NCI-H2227 (cell line): ENCODE measurements around the gene TMEM217.

ENCODE experiments used
- DNase-seq: peaks from one replicate; lab custom pipeline; 2025; ENCODE audit not compliant: unreplicated experiment; lab: John Stamatoyannopoulos, UW

Gene TMEM217

DNA sequence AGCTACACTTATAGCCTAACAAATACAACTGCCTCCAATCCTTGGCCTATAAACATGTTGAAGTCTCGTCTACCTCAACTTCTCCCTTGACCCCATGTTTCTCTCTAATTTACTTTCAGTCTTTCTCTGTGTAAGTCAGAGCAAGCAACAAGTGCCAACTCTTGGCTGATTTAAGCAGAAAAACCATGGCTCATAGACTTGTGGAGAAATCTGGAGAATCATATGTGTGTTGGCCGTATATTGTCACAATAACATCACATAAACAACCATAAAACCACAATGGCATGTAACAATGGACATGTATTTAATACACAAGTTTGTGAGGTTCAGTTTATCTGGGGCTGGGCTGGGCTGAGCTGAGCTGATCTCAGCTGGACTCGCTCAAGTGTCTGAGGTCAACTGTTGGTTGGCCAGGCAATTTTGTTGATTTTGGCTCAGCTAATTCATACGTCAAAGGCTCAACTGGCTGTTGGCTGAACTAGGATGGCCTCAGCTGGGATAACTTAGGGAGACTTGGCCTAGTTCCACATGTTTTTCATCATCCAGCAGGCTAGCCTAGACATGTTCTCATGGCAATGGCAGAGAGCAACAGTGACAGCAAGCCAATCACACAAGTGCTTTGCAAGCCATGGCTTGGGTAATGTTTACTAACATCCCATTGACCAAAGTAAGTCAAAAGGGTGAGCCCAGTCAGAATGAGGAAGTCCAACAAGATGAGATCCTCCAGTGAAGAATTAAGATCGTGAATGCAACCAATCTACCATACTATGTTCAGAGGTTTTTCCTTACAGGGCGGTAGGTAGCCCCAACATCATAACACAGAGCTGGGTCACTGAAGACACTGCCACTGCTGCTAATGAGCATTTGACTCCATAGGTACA lies 13.3 kb downstream of the TMEM217 start:
- peak; percentile 57 for DNase-seq

DNA sequence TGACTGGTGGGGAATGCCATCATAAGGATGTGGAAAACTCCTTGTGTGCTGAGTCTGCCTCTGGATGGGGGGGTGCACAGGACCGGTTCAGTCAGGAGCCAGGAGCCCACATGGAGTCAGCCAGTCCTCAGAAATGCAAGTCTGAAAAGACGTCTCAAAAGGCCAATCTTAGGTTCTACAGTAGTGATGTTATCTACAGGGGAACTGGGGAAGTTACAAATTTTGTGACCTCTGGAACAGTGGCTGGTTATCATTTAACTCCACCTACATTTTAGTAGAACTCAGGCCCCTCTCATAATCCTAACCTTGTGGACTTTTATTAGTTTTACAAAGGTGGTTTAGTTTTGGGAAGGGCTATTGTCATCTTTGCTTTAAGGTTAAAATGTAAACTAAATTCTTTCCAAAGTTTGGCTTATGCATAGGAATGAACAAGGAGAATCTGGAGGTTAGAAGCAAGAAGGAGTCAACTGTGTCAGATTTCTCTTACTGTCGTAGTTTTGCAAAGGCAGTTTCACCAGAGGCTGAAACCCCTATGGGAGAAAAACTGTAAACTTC lies 14.1 kb downstream of the TMEM217 start:
- DNase-seq: no peak

GRCh38 chr6:37243131-37243815 lies 14.7 kb downstream of the TMEM217 start:
- no peak for DNase-seq

DNA sequence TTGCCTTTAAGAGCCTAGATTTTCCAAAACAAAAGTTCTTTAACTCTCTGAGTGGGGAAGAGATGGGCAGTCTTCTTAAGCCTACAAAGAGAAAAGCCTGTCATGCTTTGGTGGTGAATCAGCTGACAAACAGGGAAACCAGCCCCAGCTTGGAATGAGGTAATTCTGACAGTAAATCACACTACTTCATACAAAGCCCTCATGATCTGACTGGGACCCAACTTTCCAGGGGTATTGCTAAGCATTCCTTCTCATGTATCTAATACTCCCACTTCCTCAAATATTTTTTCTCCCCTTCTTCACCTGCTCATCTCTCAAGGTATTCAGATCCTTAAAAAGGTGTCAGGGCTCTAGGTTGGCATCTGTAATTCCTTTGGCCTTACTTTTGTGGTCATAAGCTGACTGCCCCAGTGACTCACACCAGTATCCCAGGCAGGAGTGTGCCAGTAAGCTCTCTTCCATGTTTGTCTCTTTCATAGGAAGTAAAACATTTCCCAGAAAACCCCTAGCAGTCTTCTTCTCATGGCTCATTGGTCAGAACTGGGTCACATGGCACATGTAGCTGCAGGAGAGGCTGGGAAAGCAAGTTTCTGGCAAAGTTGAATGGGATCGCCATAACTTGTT lies 15.4 kb downstream of the TMEM217 start:
- DNase-seq: no peak

DNA sequence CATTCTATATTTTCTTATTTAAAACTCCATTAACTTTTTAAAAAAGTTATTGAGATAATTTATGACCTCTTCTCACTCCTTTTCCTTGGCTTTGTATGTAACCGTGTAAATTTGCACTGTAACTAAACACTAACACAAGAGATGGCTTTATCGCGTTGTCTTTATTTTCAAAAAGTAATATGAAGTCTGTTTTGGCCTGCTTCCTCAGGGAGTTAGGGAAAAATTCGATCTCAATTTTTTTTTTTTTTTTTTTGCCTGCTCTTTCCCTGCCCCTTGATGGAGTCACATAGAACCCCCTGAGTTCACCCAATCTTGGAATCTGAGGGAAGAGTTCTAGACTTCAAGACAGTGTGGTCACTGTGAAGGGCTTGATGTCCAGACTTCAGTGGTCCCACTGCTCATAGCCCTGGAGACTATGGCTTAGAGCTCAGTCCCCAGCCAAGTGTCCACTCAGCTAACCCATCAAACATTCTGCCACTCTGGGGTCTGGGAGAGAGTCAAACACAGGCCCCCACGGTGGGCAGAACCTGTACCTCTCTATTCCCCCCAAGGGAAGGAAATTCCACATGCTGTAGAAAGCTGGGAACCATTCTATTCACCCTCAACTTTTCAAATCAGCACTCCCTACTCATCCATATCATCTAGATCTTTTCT lies 16.0 kb downstream of the TMEM217 start:
- DNase-seq: no peak

DNA sequence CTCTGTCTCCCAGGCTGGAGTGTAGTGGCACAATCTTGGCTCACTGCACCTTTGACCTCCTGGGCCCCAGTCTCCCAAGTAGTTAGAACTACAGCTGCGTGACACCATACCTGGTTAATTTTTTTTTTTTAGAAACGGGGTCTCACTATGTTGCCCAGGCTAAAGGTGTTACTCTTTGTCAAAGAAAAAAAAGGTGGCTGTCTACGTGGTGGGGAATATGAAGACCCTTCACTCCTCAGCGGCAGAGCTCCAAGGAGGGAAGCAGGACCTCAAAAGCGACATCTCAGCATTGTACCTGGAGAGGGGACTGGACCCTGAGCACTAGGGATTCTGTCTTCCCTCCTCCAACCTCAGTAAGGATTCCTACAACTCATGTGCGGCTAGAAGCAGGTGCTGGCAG lies 16.8 kb downstream of the TMEM217 start:
- no peak for DNase-seq

GRCh38 chr6:37239950-37240713 lies 17.8 kb downstream of the TMEM217 start:
- peak; percentile 84 for DNase-seq

DNA sequence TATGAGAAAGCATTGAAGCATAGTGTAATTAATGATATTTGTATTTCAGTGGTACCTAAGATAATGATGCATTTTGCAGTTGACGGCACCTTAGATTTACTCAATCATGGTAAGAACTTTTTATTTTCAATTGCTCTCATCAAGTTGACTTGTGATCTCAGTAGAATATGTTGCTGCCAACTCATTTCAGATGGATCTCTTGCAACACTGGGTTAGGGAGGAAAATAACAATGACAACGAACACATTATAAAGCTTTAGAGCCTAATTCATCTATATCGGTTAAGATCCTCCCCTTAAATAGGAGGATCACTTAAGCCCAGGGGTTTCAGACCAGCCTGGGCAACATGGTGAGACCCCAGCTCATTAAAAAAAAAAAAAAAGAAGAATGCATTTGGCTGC lies 18.4 kb downstream of the TMEM217 start:
- no peak for DNase-seq

DNA sequence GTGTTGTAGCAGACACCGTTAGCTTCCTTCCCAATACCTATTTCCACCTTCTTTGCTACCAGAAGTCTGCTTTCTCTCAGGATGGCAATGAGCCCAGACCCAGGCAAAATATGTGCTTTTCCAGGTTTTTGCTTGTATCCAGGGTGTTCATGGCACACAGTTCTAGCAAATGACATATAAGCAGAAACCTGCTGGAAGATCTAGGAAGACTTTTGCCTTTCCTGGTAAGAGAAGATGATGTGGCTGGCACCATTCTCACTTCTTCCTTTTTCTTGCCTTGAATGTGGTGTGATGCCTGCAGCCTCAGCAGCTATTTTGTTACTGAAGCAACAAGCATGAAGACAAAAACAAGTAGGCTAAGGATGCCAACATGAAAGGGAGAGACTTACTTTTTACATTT lies 19.6 kb downstream of the TMEM217 start:
- DNase-seq: no peak

DNA sequence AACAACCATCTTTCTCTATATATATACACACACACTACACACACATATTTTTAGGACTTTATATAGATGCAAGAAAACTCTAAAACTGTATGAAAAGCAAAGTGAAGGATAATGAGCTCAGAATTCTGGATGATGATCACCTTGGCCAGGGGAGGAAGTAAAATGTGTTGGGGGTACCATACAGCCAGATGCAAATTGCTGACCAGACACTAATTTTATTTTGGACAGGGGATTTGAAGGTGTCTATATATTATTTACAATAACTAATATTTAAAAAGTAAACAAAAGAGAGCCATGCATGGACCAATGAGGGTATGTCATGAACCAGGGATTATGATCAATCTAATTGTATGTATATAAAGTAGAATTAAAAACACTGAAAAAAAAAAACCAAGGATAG lies 20.2 kb downstream of the TMEM217 start:
- DNase-seq: no peak

- no peak for DNase-seq
Observed at GRCh38 chr6:37236921-37237320, 21.0 kb downstream of the TMEM217 start.

GRCh38 chr6:37233541-37233940 lies 24.4 kb downstream of the TMEM217 start:
- no peak for DNase-seq

- no peak for DNase-seq
Observed at GRCh38 chr6:37232430-37233017, 25.4 kb downstream of the TMEM217 start.

DNA sequence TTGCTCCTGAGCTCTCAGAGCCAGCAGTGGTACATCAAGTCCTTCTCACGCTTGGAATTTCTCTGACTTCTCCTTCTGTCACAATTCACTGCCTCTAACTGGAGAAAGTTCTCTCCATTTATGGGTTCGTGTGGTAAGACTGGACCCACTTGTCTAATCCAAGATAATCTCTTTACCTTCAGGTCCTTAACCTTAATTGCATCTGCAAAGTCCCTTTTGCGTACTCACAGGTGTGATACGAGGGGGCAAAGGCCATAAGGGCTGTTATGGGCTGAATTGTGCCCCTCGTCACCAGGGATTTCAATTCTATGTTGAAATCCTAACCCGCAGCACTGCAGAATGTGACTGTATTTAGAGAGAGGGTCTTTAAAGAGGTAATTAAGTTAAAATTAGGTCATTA lies 27.8 kb downstream of the TMEM217 start:
- DNase-seq: no peak

DNA sequence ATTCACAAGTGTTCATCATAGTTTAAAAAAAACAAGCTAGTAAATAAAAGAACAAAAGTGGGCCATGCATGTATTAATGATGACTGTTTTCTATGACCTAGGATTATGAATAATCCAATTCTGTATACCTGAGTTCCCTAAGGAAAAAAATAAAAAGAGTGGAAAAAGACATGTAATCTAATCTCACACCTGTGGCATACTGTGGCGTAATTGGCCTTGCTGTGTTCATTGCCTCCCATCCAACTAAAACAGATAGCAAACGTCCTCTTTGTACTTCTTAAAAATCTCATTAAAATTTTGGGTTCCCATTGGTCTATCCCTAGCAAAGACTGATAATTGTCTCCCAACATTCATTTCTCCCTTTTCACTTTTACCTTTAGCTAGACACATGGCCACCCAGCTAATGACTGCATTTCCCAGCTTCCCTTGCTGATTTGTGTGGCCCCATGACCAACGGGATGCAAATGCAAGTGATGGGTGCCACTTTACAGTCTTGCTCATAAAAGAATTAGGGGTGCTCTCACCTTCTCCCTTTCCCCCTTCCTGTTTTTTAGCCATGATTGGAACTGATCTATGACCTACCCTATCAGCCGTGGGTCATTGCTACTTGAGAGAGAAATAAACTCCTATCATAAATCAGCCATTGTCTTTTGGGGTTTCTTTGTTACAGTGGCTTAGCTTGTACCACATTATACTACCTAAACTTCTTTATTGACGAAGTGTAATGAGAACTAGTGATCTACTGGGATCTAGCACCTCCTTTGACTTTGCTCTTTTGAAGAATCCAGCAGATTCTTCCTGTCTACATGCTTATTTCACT lies 32.4 kb downstream of the TMEM217 start:
- DNase-seq: no peak

GRCh38 chr6:37222992-37223391 lies 35.0 kb downstream of the TMEM217 start:
- no peak for DNase-seq

- peak; percentile 96 for DNase-seq
Observed at GRCh38 chr6:37222125-37222967, 35.6 kb downstream of the TMEM217 start.

DNA sequence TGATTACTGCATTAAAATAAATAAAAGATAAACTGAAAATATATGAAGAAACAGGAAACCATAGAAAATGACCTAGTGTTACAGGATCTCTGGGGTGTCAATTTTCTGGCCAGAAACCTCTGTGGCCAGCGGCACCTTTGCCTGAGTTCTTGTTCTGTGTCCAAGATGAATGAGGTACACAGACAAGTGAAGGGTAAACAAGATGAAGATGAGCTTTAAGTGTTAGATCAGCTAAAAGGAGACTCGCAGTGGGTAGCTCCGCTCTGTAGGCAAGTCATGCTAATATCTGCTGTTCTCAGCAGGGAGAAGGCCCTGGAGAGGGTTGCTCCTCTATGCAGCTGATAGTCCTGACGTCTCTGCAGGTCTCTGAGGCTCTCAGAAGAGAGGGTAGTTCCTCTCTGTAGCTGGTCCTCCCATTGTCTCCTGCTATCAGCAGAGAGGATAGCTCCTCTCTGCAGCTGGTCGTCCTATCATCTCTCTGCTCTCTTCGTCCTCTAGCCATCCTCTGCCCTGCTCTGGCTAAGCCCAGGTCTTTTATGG lies 36.3 kb downstream of the TMEM217 start:
- no peak for DNase-seq
